Measurements from ENCODE around the gene MBNL2. TPM values are rescaled to one million over a fixed set of nuclear protein-coding genes. Genes with fewer than 3 reads are reported as not detected.

The MBNL2 gene
- total and polyA plus RNA-seq, 2 of the 13 experiments (the other 11 are each of a cell fraction or from before 2014, with no cell fraction given): 30.8 to 59.0 TPM

DNA sequence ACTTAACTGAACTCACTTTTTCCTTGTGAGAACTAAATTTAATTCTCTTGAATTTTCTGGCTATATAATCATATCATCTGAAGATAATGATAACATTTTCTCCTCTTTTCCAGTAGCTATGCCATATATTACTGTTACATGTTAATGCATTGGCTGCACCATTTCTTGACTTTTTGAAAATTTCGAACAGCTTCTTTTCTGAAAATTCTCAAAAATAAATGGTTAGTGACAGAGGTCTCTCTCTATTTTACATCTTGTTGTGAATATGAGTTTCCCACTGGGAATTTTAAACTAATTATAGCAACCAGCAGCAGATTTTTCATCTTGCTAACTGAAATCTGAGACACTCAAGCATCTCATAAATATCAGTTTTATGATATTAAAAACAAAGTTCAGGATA, 30.6 kb downstream of the MBNL2 start:
- no peak for DNase-seq (ENCODE audit: low spot score)
- Histone ChIP-seq H3K36me3 (replicated peaks in 1 of 2; ENCODE audit: control insufficient read depth in 1 of 2, insufficient read depth in 2 of 2, low read length in 2 of 2) (peaks cover 0 to 9% of the 10 kb centered on the region in 2 experiments; a peak in 2 of 5 replicates), H3K9ac (ENCODE audit: insufficient read depth, low read depth, low read length) (no peak overlapping the region), H3K4me2 (ENCODE audit: low read depth, low read length) (no peak overlapping the region), H3K4me3 (replicated peaks in 1 of 3; ENCODE audit: insufficient read depth in 1 of 3, low read depth in 2 of 3, low read length in 3 of 3) (no peak overlapping the region), H2AFZ (ENCODE audit: low read length) (no peak overlapping the region), H3K9me3 (ENCODE audit: low read length) (no peaks in the 10 kb centered on the region), H3K27ac (ENCODE audit: extremely low read length, insufficient read depth, low read length) (no peak overlapping the region), H4K20me1 (ENCODE audit: insufficient read depth, low read length) (peaks cover 40% of the 10 kb centered on the region), H3K79me2 (ENCODE audit: insufficient read depth, low read length) (peaks cover 97% of the 10 kb centered on the region), H3K27me3 (ENCODE audit: control insufficient read depth in 1 of 2, insufficient read depth in 2 of 2, low read length in 2 of 2) (no peaks in the 10 kb centered on the region), H3K4me1 (ENCODE audit: insufficient read depth, low read length) (peaks cover 65% of the 10 kb centered on the region)
- WGBS (ENCODE audit: low lambda C conversion rate): 90% methylated on average over 1 of the region's 1 CpG
- intact Hi-C loops (cut with micrococcal nuclease; ENCODE audit: unreplicated experiment) (no loop called here), in situ Hi-C loops (cut with HindIII; ENCODE audit: extremely low pct_ligation_motif_present, low pct_unique_long_range_greater_than_20kb) (no loop called here)
- POLR2A ChIA-PET: no interaction called here
- CTCF ChIA-PET (ENCODE audit: low intra/inter-chr PET ratio, low total read pairs): no interaction called here
- no peak for FAIRE-seq
- no TSS peak for BruUV-seq (replicated peaks)
- TF ChIP-seq, protein P1, sequence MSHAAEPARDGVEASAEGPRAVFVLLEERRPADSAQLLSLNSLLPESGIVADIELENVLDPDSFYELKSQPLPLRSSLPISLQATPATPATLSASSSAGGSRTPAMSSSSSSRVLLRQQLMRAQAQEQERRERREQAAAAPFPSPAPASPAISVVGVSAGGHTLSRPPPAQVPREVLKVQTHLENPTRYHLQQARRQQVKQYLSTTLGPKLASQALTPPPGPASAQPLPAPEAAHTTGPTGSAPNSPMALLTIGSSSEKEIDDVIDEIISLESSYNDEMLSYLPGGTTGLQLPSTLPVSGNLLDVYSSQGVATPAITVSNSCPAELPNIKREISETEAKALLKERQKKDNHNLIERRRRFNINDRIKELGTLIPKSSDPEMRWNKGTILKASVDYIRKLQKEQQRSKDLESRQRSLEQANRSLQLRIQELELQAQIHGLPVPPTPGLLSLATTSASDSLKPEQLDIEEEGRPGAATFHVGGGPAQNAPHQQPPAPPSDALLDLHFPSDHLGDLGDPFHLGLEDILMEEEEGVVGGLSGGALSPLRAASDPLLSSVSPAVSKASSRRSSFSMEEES (CRISPR knock-in tag; IDR thresholded peaks at IDR 0.05): no peak
- no peak for TF ChIP-seq ZFP36 (IDR thresholded peaks at IDR 0.05; ENCODE audit: borderline replicate concordance, low read depth, low read length, partially characterized antibody)
- no peak for TF ChIP-seq ZNF207 (IDR thresholded peaks at IDR 0.05; ENCODE audit: borderline replicate concordance)
- TF ChIP-seq THYN1 (CRISPR knock-in tag; IDR thresholded peaks at IDR 0.05; ENCODE audit: borderline replicate concordance, low read depth): no peak
- TF ChIP-seq, protein P2, sequence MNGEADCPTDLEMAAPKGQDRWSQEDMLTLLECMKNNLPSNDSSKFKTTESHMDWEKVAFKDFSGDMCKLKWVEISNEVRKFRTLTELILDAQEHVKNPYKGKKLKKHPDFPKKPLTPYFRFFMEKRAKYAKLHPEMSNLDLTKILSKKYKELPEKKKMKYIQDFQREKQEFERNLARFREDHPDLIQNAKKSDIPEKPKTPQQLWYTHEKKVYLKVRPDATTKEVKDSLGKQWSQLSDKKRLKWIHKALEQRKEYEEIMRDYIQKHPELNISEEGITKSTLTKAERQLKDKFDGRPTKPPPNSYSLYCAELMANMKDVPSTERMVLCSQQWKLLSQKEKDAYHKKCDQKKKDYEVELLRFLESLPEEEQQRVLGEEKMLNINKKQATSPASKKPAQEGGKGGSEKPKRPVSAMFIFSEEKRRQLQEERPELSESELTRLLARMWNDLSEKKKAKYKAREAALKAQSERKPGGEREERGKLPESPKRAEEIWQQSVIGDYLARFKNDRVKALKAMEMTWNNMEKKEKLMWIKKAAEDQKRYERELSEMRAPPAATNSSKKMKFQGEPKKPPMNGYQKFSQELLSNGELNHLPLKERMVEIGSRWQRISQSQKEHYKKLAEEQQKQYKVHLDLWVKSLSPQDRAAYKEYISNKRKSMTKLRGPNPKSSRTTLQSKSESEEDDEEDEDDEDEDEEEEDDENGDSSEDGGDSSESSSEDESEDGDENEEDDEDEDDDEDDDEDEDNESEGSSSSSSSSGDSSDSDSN (CRISPR knock-in tag; IDR thresholded peaks at IDR 0.05): no peak
- TF ChIP-seq KLF6 (CRISPR knock-in tag; IDR thresholded peaks at IDR 0.05): no peak
- TF ChIP-seq ZFY (CRISPR knock-in tag; IDR thresholded peaks at IDR 0.05): no peak
- no peak for TF ChIP-seq RAD21 (CRISPR knock-in tag; IDR thresholded peaks at IDR 0.05)
- TF ChIP-seq TBX2 (CRISPR knock-in tag; IDR thresholded peaks at IDR 0.05; ENCODE audit: borderline replicate concordance): no peak
- no peak for TF ChIP-seq HNRNPK (IDR thresholded peaks at IDR 0.05; ENCODE audit: low read depth, low read length, poor library complexity, severe bottlenecking)
- no peak for ATAC-seq
